H1 (cell line): ENCODE data around the gene KHDRBS2. TPM values are rescaled to one million over a fixed set of nuclear protein-coding genes. Genes with fewer than 3 reads are reported as not detected.

Source experiments
- CTCF ChIA-PET: fragments of 300-600 bp; sonication (Branson Sonifier 250); formaldehyde crosslinking; loops from one replicate; lab custom pipeline; 2021; ENCODE audit not compliant: partially characterized antibody; lab: Charles Lee
- POLR2A ChIA-PET: fragments of 300-600 bp; sonication (Branson Sonifier 250); formaldehyde crosslinking; loops from one replicate; lab custom pipeline; 2021; ENCODE audit warnings: inconsistent platforms; ENCODE audit not compliant: partially characterized antibody; lab: Charles Lee
- DNase-seq, 2 experiments: peaks; one replicate each; pipeline versions ENCODE4 v3.0.0 to v3.0.0-alpha.2; 2010 to 2022; ENCODE audit warnings: low spot score in 2 of 2, low read depth in 1 of 2, mixed read lengths in 1 of 2
- FAIRE-seq: peaks from 2 replicates; lab custom pipeline; 2011; peaks lifted over from hg19 to GRCh38; lab: Jason Lieb, UNC
- H2AFZ ChIP-seq: 2 replicates; pipeline ENCODE4 v1.8.1; 2012; ENCODE audit warnings: low read length, inconsistent platforms
- H2AK5ac ChIP-seq: 2 replicates; pipeline ENCODE4 v1.6.1; 2013; ENCODE audit warnings: low read depth, low read length
- H2BK120ac ChIP-seq: replicated peaks from 2 replicates; pipeline ENCODE3; 2013; ENCODE audit warnings: low read depth, low read length, inconsistent platforms
- H2BK12ac ChIP-seq: 2 replicates; pipeline ENCODE4 v1.6.1; 2013; ENCODE audit warnings: low read depth, low read length
- H2BK15ac ChIP-seq: 2 replicates; pipeline ENCODE4 v1.6.1; 2013; ENCODE audit warnings: low read length
- H2BK20ac ChIP-seq: 2 replicates; pipeline ENCODE4 v1.6.1; 2013; ENCODE audit warnings: low read length
- H2BK5ac ChIP-seq: 2 replicates; pipeline ENCODE4 v1.6.1; 2013; ENCODE audit warnings: low read depth, low read length
- H3K14ac ChIP-seq: 2 replicates; pipeline ENCODE4 v1.6.1; 2013; ENCODE audit warnings: inconsistent platforms; ENCODE audit not compliant: insufficient read length
- H3K18ac ChIP-seq: 2 replicates; pipeline ENCODE4 v1.6.1; 2013; ENCODE audit warnings: low read length; ENCODE audit errors: extremely low read depth
- H3K23ac ChIP-seq: 2 replicates; pipeline ENCODE4 v1.6.1; 2013; ENCODE audit warnings: inconsistent platforms; ENCODE audit not compliant: insufficient read length
- H3K23me2 ChIP-seq: 2 replicates; pipeline ENCODE4 v1.6.1; 2013; ENCODE audit warnings: low read depth, low read length
- H3K27ac ChIP-seq: 2 replicates; pipeline ENCODE4 v1.6.1; 2011; ENCODE audit warnings: low read depth, low read length, inconsistent platforms
- H3K27me3 ChIP-seq, 4 experiments: replicated peaks in 1 of 4; 1 replicate in 1 of 4; 2 replicates in 3 of 4; pipeline versions ENCODE4 v1.6.1 to v1.8.1; 2011 to 2013; ENCODE audit warnings: low read length in 3 of 4, mild to moderate bottlenecking in 3 of 4, inconsistent platforms in 2 of 4, mixed read lengths in 2 of 4, moderate library complexity in 1 of 4; ENCODE audit not compliant: control insufficient read depth in 3 of 4, insufficient read depth in 3 of 4; ENCODE audit errors: extremely low read depth in 1 of 4
- H3K36me3 ChIP-seq, 4 experiments: 2 replicates each; pipeline versions ENCODE4 v1.6.1 to v1.8.1; 2011 to 2013; ENCODE audit warnings: mild to moderate bottlenecking in 4 of 4, low read length in 3 of 4, moderate library complexity in 2 of 4, control low read depth in 1 of 4, inconsistent platforms in 1 of 4; ENCODE audit not compliant: insufficient read depth in 4 of 4, control insufficient read depth in 2 of 4
- H3K4ac ChIP-seq: replicated peaks from 2 replicates; pipeline ENCODE3; 2013; ENCODE audit warnings: low read length, low read depth, mixed read lengths, inconsistent platforms; ENCODE audit not compliant: insufficient read length
- H3K4me1 ChIP-seq, 4 experiments: replicated peaks in 1 of 4; 1 replicate in 1 of 4; 2 replicates in 3 of 4; pipeline versions ENCODE4 v1.6.1 to v1.8.1; 2011 to 2013; ENCODE audit warnings: low read length in 3 of 4, inconsistent platforms in 2 of 4, mixed read lengths in 1 of 4; ENCODE audit not compliant: insufficient read depth in 4 of 4, control insufficient read depth in 3 of 4
- H3K4me2 ChIP-seq, 2 experiments: 2 replicates each; pipeline versions ENCODE4 v1.6.1 to v1.8.1; 2011 to 2013; ENCODE audit warnings: low read depth in 2 of 2, low read length in 2 of 2, control low read depth in 1 of 2, inconsistent platforms in 1 of 2, mild to moderate bottlenecking in 1 of 2; ENCODE audit not compliant: insufficient read depth in 1 of 2
- H3K4me3 ChIP-seq, 4 experiments: fragments of 200-600, 300-600 bp in 1 of 4; sonication (generic), shearing (Covaris generic), sonication (Bioruptor Twin) in 1 of 4; 2 replicates each; pipeline versions ENCODE4 v1.5.1 to v1.8.1; 2011 to 2016; ENCODE audit warnings: low read length in 4 of 4, low read depth in 3 of 4, control low read depth in 2 of 4, inconsistent platforms in 2 of 4, mild to moderate bottlenecking in 2 of 4, mixed read lengths in 1 of 4, moderate library complexity in 1 of 4; ENCODE audit not compliant: insufficient read depth in 2 of 4; ENCODE audit errors: extremely low read depth in 1 of 4
- H3K56ac ChIP-seq: replicated peaks from 2 replicates; pipeline ENCODE3; 2013; ENCODE audit warnings: low read depth, mild to moderate bottlenecking, mixed read lengths, low read length, inconsistent platforms; ENCODE audit not compliant: insufficient read length
- H3K79me1 ChIP-seq: 2 replicates; pipeline ENCODE4 v1.6.1; 2013; ENCODE audit warnings: low read depth, low read length, control low read depth
- H3K79me2 ChIP-seq, 2 experiments: 2 replicates each; pipeline versions ENCODE4 v1.6.1 to v1.8.1; 2012 to 2013; ENCODE audit warnings: low read length in 2 of 2, mild to moderate bottlenecking in 2 of 2, inconsistent platforms in 1 of 2; ENCODE audit not compliant: insufficient read depth in 2 of 2, control insufficient read depth in 1 of 2
- H3K9ac ChIP-seq, 4 experiments: replicated peaks in 1 of 4; 1 replicate in 1 of 4; 2 replicates in 3 of 4; pipeline versions ENCODE4 v1.6.1 to v1.8.1; 2011 to 2013; ENCODE audit warnings: low read depth in 3 of 4, low read length in 3 of 4, control low read depth in 2 of 4, mild to moderate bottlenecking in 2 of 4, moderate library complexity in 2 of 4, inconsistent platforms in 1 of 4; ENCODE audit errors: extremely low read depth in 1 of 4
- H3K9me3 ChIP-seq, 2 experiments: 2 replicates each; pipeline versions ENCODE4 v1.6.1 to v1.8.1; 2012 to 2013; ENCODE audit warnings: mild to moderate bottlenecking in 2 of 2, moderate library complexity in 2 of 2, control low read depth in 1 of 2, inconsistent platforms in 1 of 2, low read depth in 1 of 2, low read length in 1 of 2, mixed read lengths in 1 of 2; ENCODE audit not compliant: insufficient read depth in 2 of 2
- H4K20me1 ChIP-seq, 2 experiments: replicated peaks in 1 of 2; 2 replicates each; pipeline versions ENCODE3 to v1.8.1; 2011 to 2013; ENCODE audit warnings: inconsistent platforms in 2 of 2, low read length in 2 of 2, mild to moderate bottlenecking in 1 of 2; ENCODE audit not compliant: insufficient read depth in 2 of 2, control insufficient read depth in 1 of 2
- H4K5ac ChIP-seq: 2 replicates; pipeline ENCODE4 v1.6.1; 2013; ENCODE audit warnings: low read length, low read depth, mixed read lengths, inconsistent platforms; ENCODE audit not compliant: insufficient read length
- H4K8ac ChIP-seq: 2 replicates; pipeline ENCODE4 v1.8.0; 2013; ENCODE audit warnings: mild to moderate bottlenecking, moderate library complexity, low read length, inconsistent platforms; ENCODE audit not compliant: insufficient read depth; ENCODE audit errors: extremely low read depth
- H4K91ac ChIP-seq: replicated peaks from 2 replicates; pipeline ENCODE3; 2013; ENCODE audit warnings: low read length, mixed read lengths, inconsistent platforms; ENCODE audit not compliant: insufficient read length
- BRCA1 ChIP-seq: IDR thresholded peaks from 2 replicates; pipeline ENCODE4 v1.6.1; 2012; ENCODE audit warnings: low read depth, low read length, improper control_type of control experiment
- CHD1 ChIP-seq: IDR thresholded peaks from 2 replicates; pipeline ENCODE4 v1.6.1; 2012; ENCODE audit warnings: low read depth, low read length, improper control_type of control experiment
- MAX ChIP-seq: IDR thresholded peaks from 2 replicates; pipeline ENCODE4 v1.6.1; 2012; ENCODE audit warnings: inconsistent platforms
- USF2 ChIP-seq: IDR thresholded peaks from 2 replicates; pipeline ENCODE4 v1.6.1; 2011; ENCODE audit warnings: low read length, improper control_type of control experiment
- WGBS, 2 experiments: shearing (Covaris generic) in 1 of 2; methylation state at CpG; one replicate each; pipeline versions ENCODE4 v1.1.6 to v1.1.7; 2013 to 2015; ENCODE audit warnings: low lambda C conversion rate in 2 of 2, mixed read lengths in 2 of 2, inconsistent platforms in 1 of 2, low coverage in 1 of 2, missing lambda C conversion rate in 1 of 2; ENCODE audit not compliant: insufficient replicate concordance in 2 of 2, insufficient coverage in 1 of 2, insufficient read length in 1 of 2; ENCODE audit errors: extremely low coverage in 1 of 2, missing lambda C conversion rate in 1 of 2; 5-methylcytosine and 5-hydroxymethylcytosine counted together
- polyA plus RNA-seq, 7 experiments: library from polyadenylated mRNA; depleted of rRNA in 3 of 7; stranded (reverse) in 5 of 7; unstranded in 2 of 7; fragments of >200 nt in 5 of 7; fragments of 200-250 nt in 2 of 7; gene quantifications; 1 replicate in 5 of 7; 2 replicates in 1 of 7; 4 replicates in 1 of 7; pipeline versions ENCODE4 v1.2.1 to v1.2.3, GENCODE V29; 2011 to 2013; ENCODE audit warnings: missing spikeins in 2 of 7, mixed read lengths in 2 of 7
- total RNA-seq: library from RNA; stranded (reverse); fragmentation: NEBNext Ultra II Directional; extraction: Animal tissue kit (Norgen Biotek cat#: 25700); gene quantifications from 2 replicates; pipeline ENCODE4 v1.2.1, GENCODE V29; 2021

Gene KHDRBS2
- total and polyA plus RNA-seq, 2 of the 8 experiments (the other 6 are each of a cell fraction or from before 2014, with no cell fraction given), result 5.2 to 7.7 TPM

GRCh38 chr6:61682562-61682961, 603.5 kb downstream of the KHDRBS2 start:
- H4K8ac ChIP-seq, result no peak overlapping the region
- H3K56ac ChIP-seq, result no peak overlapping the region
- no peak overlapping the region for H2BK5ac ChIP-seq
- H3K14ac ChIP-seq, result no peak overlapping the region
- H2BK12ac ChIP-seq, result no peak overlapping the region
- peak in 1 of 2 experiments; percentile 7 for DNase-seq
- no peaks in the 10 kb centered on the region for H3K9me3 ChIP-seq
- no peaks in the 10 kb centered on the region for H3K27me3 ChIP-seq
- ChIA-PET CTCF (interaction anchor here (1.1 kb wide), 1 partner anchor 9 kb away, joined by 3 read pairs; no protein-coding TSS in a partner anchor), POLR2A (interaction anchor here (1.1 kb wide), 1 partner anchor 10 kb away, joined by 4 read pairs; no protein-coding TSS in a partner anchor)
- no peak for FAIRE-seq
- no peaks in the 10 kb centered on the region for H4K20me1 ChIP-seq
- peak overlapping the region; percentile 76 for H4K5ac ChIP-seq
- peak overlapping the region in 1 of 4 experiments; percentile 12; a peak in 1 of 8 replicates for H3K4me3 ChIP-seq
- H3K27ac ChIP-seq, result peak overlapping the region; percentile 12; the same call in 1 of the 2 replicates
- H2AFZ ChIP-seq, result no peak overlapping the region
- H3K36me3 ChIP-seq, result no peaks in the 10 kb centered on the region; a peak in 1 of 8 replicates
- no peak overlapping the region for H3K4me2 ChIP-seq
- no peaks in the 10 kb centered on the region for H3K79me1 ChIP-seq
- no peak overlapping the region for H3K23ac ChIP-seq
- no peak overlapping the region for H3K4ac ChIP-seq
- no peak overlapping the region for H4K91ac ChIP-seq
- no peak overlapping the region for H2BK15ac ChIP-seq
- no peak overlapping the region for H2AK5ac ChIP-seq
- WGBS, 2 experiments, result 36% methylated on average over 2 of the region's 2 CpGs; no CpG with 5 or more reads in 1 of the 2 experiments
- H3K79me2 ChIP-seq, result no peaks in the 10 kb centered on the region
- peaks cover 0 to 6% (median 0%) of the 10 kb centered on the region in 4 experiments; a peak in 1 of 7 replicates for H3K4me1 ChIP-seq
- no peaks in the 10 kb centered on the region for H3K23me2 ChIP-seq
- H3K9ac ChIP-seq, result no peak overlapping the region
- no peak overlapping the region for H3K18ac ChIP-seq
- H2BK20ac ChIP-seq, result no peak overlapping the region
- no peak overlapping the region for H2BK120ac ChIP-seq
- TF ChIP-seq CHD1 (no peak), USF2 (no peak), BRCA1 (no peak), MAX (peak; percentile 45; the same call in 1 of the 2 replicates)
